ENCODE results near the gene NBPF20.
A peak's percentile ranks its signal among the peaks of the same experiment; 100 is the strongest.
"Not testable (repeated sequence)": the region's sequence is repeated elsewhere in the genome, so short reads cannot be mapped to it uniquely, and the experiment has no call there.

Gene NBPF20

DNA sequence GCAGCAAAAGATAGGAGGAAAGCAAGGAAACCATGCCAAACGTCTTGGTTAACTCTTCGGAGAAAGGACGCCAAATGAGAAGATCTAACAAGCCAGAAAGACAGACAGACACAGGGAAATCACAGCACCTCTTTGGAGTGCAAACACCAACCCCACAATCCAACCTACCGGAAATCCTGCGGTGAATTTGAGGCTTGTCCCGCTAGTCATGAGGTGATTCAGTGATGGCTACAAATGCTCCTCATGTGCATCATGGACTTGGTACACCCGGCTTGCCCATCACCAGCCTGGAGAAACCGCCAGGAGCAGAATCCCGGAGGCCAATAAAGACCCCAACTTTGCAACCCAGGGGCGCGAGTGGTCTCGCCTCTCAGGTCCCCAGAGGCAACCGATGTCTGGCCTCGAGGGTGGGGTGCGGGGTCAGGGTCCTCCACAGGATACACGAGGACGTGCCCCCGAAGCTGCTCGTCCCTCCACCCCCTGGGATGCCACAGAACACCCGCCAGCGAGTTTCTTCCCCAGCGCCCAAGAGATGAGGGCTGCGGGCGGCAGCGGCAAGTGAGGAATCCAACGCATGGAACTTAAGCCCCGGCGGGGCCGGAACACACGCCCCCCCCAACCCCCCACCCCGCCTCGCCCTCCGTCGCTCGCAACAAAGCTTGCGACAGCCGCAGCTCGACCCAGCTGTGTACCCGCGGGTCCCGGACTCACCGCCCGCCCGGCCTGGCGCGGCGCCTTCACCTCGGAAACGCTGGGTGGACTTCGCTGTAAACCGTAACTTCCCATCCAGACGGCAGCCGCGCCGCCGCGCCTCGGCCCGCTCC lies 579 bp downstream of the NBPF20 start:
- DNase-seq, result peak; percentile 57

- DNase-seq, result not testable (repeated sequence)
Measured at GRCh38 chr1:145415149-145415548, 10.3 kb downstream of the NBPF20 start.

DNA sequence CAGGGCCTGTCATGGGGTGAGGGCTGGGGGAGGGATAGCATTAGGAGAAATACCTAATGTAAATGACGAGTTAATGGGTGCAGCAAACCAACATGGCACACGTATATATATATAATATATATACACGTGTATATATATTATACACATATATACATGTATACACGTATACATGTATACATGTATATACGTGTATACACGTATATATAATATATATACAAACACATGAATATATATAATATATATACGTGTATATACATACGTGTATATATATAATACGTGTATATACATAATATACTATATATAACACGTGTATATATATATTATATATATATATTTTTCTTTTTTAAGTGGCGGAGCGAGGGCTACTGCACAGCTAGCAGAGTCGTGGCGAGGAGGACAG lies 18.1 kb downstream of the NBPF20 start:
- DNase-seq, result not testable (repeated sequence)

- not testable (repeated sequence) for DNase-seq
Measured at GRCh38 chr1:145404949-145405348, 20.5 kb downstream of the NBPF20 start.

DNA sequence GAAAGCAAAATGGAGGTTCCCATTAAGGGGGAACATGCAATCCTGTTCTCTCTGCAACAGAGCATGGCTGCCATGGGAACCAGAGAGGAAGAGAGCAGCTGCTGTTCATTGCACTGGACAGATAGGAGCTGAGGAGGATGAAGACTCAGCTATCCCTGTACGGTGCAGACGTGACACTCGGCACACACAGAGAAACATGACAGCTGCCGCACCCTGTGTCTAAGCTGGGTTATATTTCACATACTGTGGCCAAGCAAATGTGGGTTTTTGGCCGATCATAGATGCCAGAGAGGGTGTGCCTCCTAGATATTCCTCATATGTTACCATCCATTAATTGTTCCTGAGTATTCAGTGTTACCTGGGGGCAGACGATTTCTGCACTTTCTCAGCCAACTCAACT lies 24.7 kb downstream of the NBPF20 start:
- not testable (repeated sequence) for DNase-seq
